Measurements from ENCODE around the gene MRPL55. TPM values are rescaled to one million over a fixed set of nuclear protein-coding genes. Genes with fewer than 3 reads are reported as not detected.

Gene MRPL55
- total and polyA plus RNA-seq, 2 experiments from 2014 or later: 92.4 to 172 TPM

DNA sequence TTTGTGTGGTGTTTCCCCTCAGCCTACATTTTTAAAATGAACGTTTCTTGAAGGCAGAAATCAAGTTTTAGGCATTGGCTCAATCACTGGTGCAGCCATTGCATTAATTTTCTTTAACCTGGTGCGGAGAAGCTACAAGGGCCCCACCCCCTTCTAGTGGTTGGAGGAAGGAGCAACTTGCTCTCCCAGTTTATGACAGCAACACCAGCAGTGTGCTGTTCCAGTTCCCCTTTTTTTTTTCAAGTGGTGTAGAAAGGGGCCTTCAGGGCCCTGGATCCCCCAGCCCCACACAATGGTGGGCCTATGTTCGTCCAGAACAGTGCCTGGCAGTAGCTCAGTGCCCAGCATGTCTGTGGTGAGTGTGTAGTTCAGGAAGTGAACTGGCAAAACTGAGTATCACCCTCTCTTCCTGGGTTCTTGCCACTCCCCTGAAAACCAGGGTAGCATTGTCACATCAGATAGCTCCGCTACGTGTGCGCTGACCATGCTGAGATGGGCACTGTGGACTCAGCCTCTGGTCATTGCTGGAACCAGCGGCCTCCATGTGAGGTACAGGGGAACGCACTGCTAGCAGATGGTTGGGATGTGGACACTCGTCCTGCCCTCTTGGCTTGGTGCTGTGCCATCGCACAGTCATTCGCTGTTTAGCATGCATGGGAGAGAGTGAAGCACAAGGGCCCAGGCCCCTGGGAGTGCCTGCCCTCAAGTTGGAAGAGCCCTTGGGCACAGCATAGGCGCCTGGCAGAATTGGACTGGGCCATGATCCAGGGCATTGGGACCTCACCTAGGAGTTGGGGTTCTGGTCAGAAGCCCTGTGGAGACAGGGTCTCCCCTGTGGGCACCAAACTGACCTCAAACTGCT, 19.3 kb downstream of the MRPL55 start (continued):
- TF ChIP-seq ZNF114 (CRISPR knock-in tag; IDR thresholded peaks at IDR 0.05) (no peak), ZNF331 (CRISPR knock-in tag; IDR thresholded peaks at IDR 0.05; ENCODE audit: low read depth) (no peak)
- TF ChIP-seq, protein P1, sequence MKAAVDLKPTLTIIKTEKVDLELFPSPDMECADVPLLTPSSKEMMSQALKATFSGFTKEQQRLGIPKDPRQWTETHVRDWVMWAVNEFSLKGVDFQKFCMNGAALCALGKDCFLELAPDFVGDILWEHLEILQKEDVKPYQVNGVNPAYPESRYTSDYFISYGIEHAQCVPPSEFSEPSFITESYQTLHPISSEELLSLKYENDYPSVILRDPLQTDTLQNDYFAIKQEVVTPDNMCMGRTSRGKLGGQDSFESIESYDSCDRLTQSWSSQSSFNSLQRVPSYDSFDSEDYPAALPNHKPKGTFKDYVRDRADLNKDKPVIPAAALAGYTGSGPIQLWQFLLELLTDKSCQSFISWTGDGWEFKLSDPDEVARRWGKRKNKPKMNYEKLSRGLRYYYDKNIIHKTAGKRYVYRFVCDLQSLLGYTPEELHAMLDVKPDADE (IDR thresholded peaks at IDR 0.05): no peak

DNA sequence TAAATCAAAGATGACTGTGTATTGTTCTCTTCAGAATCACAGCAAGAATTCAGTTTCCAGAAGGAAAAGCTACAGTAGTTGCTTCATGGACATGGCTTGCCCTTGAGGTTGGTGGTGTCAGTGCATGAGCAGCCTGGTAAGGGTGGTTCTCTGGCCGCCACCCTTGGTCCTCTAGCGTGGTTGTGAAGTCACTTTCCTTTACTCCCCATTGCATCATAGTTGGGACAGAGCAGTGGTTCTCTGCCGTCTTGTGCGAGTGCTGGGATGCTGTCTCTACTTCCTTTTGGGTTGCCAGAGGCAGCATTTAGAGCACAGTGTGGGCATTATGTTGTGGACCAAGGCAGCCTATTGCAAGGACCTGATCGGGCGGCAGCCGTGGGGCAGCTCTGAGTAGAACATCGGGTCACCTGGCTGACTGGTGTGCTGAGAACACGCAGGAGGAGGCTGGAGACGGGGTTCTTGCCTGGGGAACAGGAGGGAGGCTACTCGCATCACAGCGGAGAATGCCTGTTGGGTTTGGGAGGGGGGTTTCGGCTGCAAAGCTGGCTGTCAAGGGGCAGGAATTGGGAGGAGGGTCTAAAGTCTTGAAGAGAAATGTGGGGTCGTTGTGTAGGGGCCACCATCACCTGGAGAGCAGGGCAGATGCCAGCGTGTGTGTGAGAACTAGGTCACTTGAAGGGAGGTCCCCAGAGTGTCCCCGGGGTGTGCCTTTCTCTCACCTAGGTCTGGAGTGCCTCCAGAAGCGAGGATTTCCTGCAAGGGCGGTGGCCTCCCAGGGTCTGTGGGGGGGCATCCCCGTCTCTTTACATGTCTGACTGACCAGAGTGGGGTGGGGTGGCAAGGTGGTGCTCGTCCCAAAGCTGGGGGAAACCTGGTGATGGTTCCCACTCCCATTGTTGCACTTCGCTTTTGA, 20.3 kb downstream of the MRPL55 start:
- no peak for ATAC-seq
- H3K4me2 ChIP-seq: no peak overlapping the region
- peaks cover 35% of the 10 kb centered on the region for H3K36me3 Mint-ChIP-seq (ENCODE audit: low read depth)
- TF ChIP-seq ZNF114 (CRISPR knock-in tag; IDR thresholded peaks at IDR 0.05): no peak
- TF ChIP-seq, protein P2, sequence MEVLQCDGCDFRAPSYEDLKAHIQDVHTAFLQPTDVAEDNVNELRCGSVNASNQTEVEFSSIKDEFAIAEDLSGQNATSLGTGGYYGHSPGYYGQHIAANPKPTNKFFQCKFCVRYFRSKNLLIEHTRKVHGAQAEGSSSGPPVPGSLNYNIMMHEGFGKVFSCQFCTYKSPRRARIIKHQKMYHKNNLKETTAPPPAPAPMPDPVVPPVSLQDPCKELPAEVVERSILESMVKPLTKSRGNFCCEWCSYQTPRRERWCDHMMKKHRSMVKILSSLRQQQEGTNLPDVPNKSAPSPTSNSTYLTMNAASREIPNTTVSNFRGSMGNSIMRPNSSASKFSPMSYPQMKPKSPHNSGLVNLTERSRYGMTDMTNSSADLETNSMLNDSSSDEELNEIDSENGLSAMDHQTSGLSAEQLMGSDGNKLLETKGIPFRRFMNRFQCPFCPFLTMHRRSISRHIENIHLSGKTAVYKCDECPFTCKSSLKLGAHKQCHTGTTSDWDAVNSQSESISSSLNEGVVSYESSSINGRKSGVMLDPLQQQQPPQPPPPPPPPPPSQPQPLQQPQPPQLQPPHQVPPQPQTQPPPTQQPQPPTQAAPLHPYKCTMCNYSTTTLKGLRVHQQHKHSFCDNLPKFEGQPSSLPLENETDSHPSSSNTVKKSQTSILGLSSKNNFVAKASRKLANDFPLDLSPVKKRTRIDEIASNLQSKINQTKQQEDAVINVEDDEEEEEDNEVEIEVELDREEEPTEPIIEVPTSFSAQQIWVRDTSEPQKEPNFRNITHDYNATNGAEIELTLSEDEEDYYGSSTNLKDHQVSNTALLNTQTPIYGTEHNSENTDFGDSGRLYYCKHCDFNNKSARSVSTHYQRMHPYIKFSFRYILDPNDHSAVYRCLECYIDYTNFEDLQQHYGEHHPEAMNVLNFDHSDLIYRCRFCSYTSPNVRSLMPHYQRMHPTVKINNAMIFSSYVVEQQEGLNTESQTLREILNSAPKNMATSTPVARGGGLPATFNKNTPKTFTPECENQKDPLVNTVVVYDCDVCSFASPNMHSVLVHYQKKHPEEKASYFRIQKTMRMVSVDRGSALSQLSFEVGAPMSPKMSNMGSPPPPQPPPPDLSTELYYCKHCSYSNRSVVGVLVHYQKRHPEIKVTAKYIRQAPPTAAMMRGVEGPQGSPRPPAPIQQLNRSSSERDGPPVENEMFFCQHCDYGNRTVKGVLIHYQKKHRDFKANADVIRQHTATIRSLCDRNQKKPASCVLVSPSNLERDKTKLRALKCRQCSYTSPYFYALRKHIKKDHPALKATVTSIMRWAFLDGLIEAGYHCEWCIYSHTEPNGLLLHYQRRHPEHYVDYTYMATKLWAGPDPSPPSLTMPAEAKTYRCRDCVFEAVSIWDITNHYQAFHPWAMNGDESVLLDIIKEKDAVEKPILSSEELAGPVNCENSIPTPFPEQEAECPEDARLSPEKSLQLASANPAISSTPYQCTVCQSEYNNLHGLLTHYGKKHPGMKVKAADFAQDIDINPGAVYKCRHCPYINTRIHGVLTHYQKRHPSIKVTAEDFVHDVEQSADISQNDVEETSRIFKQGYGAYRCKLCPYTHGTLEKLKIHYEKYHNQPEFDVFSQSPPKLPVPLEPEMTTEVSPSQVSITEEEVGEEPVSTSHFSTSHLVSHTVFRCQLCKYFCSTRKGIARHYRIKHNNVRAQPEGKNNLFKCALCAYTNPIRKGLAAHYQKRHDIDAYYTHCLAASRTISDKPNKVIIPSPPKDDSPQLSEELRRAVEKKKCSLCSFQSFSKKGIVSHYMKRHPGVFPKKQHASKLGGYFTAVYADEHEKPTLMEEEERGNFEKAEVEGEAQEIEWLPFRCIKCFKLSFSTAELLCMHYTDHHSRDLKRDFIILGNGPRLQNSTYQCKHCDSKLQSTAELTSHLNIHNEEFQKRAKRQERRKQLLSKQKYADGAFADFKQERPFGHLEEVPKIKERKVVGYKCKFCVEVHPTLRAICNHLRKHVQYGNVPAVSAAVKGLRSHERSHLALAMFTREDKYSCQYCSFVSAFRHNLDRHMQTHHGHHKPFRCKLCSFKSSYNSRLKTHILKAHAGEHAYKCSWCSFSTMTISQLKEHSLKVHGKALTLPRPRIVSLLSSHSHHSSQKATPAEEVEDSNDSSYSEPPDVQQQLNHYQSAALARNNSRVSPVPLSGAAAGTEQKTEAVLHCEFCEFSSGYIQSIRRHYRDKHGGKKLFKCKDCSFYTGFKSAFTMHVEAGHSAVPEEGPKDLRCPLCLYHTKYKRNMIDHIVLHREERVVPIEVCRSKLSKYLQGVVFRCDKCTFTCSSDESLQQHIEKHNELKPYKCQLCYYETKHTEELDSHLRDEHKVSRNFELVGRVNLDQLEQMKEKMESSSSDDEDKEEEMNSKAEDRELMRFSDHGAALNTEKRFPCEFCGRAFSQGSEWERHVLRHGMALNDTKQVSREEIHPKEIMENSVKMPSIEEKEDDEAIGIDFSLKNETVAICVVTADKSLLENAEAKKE (CRISPR knock-in tag; IDR thresholded peaks at IDR 0.05): no peak
- TF ChIP-seq, protein P3, sequence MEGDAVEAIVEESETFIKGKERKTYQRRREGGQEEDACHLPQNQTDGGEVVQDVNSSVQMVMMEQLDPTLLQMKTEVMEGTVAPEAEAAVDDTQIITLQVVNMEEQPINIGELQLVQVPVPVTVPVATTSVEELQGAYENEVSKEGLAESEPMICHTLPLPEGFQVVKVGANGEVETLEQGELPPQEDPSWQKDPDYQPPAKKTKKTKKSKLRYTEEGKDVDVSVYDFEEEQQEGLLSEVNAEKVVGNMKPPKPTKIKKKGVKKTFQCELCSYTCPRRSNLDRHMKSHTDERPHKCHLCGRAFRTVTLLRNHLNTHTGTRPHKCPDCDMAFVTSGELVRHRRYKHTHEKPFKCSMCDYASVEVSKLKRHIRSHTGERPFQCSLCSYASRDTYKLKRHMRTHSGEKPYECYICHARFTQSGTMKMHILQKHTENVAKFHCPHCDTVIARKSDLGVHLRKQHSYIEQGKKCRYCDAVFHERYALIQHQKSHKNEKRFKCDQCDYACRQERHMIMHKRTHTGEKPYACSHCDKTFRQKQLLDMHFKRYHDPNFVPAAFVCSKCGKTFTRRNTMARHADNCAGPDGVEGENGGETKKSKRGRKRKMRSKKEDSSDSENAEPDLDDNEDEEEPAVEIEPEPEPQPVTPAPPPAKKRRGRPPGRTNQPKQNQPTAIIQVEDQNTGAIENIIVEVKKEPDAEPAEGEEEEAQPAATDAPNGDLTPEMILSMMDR (conservative IDR thresholded peaks at IDR 0.05; ENCODE audit: low read depth in 2 of 2): no peak
- TF ChIP-seq, protein P4, sequence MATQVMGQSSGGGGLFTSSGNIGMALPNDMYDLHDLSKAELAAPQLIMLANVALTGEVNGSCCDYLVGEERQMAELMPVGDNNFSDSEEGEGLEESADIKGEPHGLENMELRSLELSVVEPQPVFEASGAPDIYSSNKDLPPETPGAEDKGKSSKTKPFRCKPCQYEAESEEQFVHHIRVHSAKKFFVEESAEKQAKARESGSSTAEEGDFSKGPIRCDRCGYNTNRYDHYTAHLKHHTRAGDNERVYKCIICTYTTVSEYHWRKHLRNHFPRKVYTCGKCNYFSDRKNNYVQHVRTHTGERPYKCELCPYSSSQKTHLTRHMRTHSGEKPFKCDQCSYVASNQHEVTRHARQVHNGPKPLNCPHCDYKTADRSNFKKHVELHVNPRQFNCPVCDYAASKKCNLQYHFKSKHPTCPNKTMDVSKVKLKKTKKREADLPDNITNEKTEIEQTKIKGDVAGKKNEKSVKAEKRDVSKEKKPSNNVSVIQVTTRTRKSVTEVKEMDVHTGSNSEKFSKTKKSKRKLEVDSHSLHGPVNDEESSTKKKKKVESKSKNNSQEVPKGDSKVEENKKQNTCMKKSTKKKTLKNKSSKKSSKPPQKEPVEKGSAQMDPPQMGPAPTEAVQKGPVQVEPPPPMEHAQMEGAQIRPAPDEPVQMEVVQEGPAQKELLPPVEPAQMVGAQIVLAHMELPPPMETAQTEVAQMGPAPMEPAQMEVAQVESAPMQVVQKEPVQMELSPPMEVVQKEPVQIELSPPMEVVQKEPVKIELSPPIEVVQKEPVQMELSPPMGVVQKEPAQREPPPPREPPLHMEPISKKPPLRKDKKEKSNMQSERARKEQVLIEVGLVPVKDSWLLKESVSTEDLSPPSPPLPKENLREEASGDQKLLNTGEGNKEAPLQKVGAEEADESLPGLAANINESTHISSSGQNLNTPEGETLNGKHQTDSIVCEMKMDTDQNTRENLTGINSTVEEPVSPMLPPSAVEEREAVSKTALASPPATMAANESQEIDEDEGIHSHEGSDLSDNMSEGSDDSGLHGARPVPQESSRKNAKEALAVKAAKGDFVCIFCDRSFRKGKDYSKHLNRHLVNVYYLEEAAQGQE (IDR thresholded peaks at IDR 0.05; ENCODE audit: unreplicated experiment): no peak
- TF ChIP-seq, protein P1 (IDR thresholded peaks at IDR 0.05): no peak
- TF ChIP-seq ZNF331 (CRISPR knock-in tag; IDR thresholded peaks at IDR 0.05; ENCODE audit: low read depth): no peak

More for the DNA sequence above, 20.3 kb downstream of the MRPL55 start:
- no peaks in the 10 kb centered on the region for H3K27me3 ChIP-seq (ENCODE audit: insufficient read depth)
- Mint-ChIP-seq H3K4me3 (no peak overlapping the region), H3K4me1 (peaks cover 38% of the 10 kb centered on the region), H3K9me3 (no peaks in the 10 kb centered on the region), H3K27me3 (ENCODE audit: insufficient read depth, low read depth, poor library complexity) (peaks cover 13% of the 10 kb centered on the region), H3K27ac (peak overlapping the region; percentile 75; the same call in 1 of the 2 replicates)
- H3K4me1 ChIP-seq (ENCODE audit: insufficient read depth): peaks cover 16% of the 10 kb centered on the region
- H3K4me3 ChIP-seq: no peak overlapping the region
- no peak overlapping the region for H3K27ac ChIP-seq (ENCODE audit: low read depth)
- H4K20me1 ChIP-seq (replicated peaks; ENCODE audit: insufficient read depth): peaks cover 98% of the 10 kb centered on the region
- H2AFZ ChIP-seq: no peak overlapping the region
- H3K9me2 ChIP-seq (ENCODE audit: insufficient read depth): no peaks in the 10 kb centered on the region
- no peaks in the 10 kb centered on the region for H3F3A ChIP-seq (replicated peaks; ENCODE audit: low read depth)
- peaks cover 100% of the 10 kb centered on the region for H3K79me2 ChIP-seq (replicated peaks; ENCODE audit: insufficient read depth)
- DNase-seq (ENCODE audit: low spot score): no peak
- H3K36me3 ChIP-seq (ENCODE audit: insufficient read depth): no peaks in the 10 kb centered on the region

Data from GM23338 (cell line).